ENCODE measurements around the gene NPIPB6. TPM values are rescaled to one million over a fixed set of nuclear protein-coding genes. Genes with fewer than 3 reads are reported as not detected.

The NPIPB6 gene
- total RNA-seq, 1 experiment from 2014 or later: not detected

GRCh38 chr16:28300327-28300726 is 63.0 kb downstream of the NPIPB6 start:
- DNase-seq (ENCODE audit: low read depth): no peak

- DNase-seq (ENCODE audit: low read depth): no peak
Measured at GRCh38 chr16:28298511-28298878, 64.8 kb downstream of the NPIPB6 start.

- DNase-seq (ENCODE audit: low read depth): no peak
Measured at GRCh38 chr16:28297784-28298510, 65.4 kb downstream of the NPIPB6 start.

GRCh38 chr16:28297308-28297707 is 66.0 kb downstream of the NPIPB6 start:
- DNase-seq (ENCODE audit: low read depth): no peak

- no peak for DNase-seq (ENCODE audit: low read depth)
Measured at GRCh38 chr16:28295276-28295675, 68.0 kb downstream of the NPIPB6 start.

- DNase-seq (ENCODE audit: low read depth): no peak
Measured at GRCh38 chr16:28294201-28294600, 69.1 kb downstream of the NPIPB6 start.

- no peak for DNase-seq (ENCODE audit: low read depth)
Measured at GRCh38 chr16:28293601-28293960, 69.7 kb downstream of the NPIPB6 start.

GRCh38 chr16:28292731-28293600 is 70.3 kb downstream of the NPIPB6 start:
- no peak for DNase-seq (ENCODE audit: low read depth)

Other genes starting within 250 kb of the NPIPB6 start
- 117 and 127 TPM in 2 replicates for gene XPO6, start 151.5 kb downstream of the NPIPB6 start, total RNA-seq (2014; rRNA removed)
- under 0.01 and 0.06 TPM in 2 replicates for gene SBK1, start 71.0 kb downstream of the NPIPB6 start, total RNA-seq (2014; rRNA removed)
- 40.0 and 56.9 TPM in 2 replicates for gene EIF3CL, start 40.3 kb upstream of the NPIPB6 start, total RNA-seq (2014; rRNA removed)
- gene NPIPB7, start 108.8 kb upstream of the NPIPB6 start, total RNA-seq (2014; rRNA removed): not detected in 2 replicates
- gene CLN3, start 128.6 kb upstream of the NPIPB6 start, total RNA-seq (2014; rRNA removed): 9.5 and 25.7 TPM in 2 replicates
- gene APOBR, start 131.1 kb upstream of the NPIPB6 start, total RNA-seq (2014; rRNA removed): not detected in 2 replicates
- not detected in 2 replicates for gene IL27, start 143.3 kb upstream of the NPIPB6 start, total RNA-seq (2014; rRNA removed)
- gene NUPR1, start 175.5 kb upstream of the NPIPB6 start, total RNA-seq (2014; rRNA removed): 1.9 and 6.4 TPM in 2 replicates
- 14.9 and 15.6 TPM in 2 replicates for gene SGF29, start 190.4 kb upstream of the NPIPB6 start, total RNA-seq (2014; rRNA removed)
- gene SULT1A2, start 233.5 kb upstream of the NPIPB6 start, total RNA-seq (2014; rRNA removed): not detected in 2 replicates
- 3.3 and 7.1 TPM in 2 replicates for gene SULT1A1, start 246.5 kb upstream of the NPIPB6 start, total RNA-seq (2014; rRNA removed)

Measured in LHCN-M2 (cell line).